NCI-H2196 (cell line): Measurements from ENCODE around the gene FHOD1.

Source experiments
- DNase-seq: peaks from one replicate; lab custom pipeline; 2025; ENCODE audit not compliant: unreplicated experiment; lab: John Stamatoyannopoulos, UW

The FHOD1 gene

DNA sequence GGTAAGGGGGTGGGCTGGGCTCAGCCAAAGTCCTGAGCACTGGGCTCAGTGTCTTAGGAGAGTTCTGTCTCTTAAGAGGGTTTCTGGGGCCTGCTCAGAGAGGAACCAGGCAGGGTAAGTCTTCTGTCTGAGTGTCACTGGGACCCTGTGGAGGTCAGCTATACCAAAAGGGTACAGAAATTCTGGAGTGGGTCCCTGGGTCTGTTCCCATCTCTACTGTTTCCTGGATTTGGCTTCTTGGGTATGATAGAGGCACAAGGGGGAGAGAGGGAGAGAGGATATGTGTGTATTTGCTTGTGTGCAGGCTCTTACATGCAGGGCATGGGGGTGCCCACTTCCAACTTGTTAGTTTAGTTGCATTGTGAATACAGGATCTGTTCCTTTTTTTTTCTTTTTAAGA lies 53.7 kb downstream of the FHOD1 start:
- no peak for DNase-seq

DNA sequence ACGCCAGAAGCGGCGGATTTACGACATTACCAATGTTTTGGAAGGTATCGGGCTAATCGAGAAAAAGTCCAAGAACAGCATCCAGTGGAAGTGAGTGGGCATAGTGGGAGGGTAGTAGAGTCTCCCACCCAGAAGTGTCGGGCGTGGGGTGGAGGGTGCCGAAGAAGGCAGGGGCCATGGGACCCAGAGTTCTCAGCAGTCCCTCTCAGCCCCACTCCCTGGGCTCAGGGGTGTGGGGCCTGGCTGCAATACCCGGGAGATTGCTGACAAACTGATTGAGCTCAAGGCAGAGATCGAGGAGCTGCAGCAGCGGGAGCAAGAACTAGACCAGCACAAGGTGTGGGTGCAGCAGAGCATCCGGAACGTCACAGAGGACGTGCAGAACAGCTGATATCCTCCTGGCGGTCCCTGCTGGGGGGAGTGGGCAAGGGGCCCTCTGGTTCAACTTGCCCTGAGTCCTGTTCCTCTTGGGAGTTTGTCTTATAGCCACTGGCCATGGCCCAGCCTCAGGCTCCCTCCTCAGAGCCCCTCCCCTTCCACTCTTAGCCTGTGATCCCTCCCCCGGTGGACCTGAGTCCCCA lies 54.4 kb downstream of the FHOD1 start:
- no peak for DNase-seq

DNA sequence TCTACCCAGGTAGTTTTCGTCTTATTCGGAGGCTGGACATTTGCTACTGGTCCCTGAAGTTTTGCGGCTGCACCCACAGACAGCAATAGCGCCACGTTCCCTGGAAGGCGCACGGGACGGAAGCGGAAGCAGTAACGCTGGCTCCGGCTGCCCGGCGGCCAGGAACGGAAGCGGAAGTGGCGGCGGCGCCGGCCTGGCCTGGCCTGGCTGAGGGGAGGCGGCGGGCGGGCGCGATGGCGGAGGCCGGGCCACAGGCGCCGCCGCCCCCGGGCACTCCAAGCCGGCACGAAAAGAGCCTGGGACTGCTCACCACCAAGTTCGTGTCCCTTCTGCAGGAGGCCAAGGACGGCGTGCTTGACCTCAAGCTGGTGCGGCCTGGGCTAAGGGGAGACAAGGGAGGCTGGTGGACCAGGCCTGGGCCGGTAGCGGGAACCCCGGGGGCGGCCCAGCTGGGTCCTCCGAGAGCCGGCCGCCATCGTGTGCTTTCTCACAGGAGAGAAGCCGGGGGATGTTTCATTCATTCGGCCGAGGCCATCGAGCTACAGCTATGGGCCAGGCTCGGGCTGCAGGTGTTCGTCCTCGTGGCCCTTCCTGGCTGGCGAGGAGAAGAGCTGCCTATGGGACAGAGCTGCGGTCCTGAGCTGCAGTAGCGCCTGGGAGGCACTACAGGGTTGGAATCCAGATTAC lies 55.1 kb downstream of the FHOD1 start, which contains the start of gene E2F4:
E2F4 (plus strand) TSS at position 161 of the 687 bp plus-strand sequence; CDS start at position 234, 73 bp downstream.
- peak; percentile 74 for DNase-seq

DNA sequence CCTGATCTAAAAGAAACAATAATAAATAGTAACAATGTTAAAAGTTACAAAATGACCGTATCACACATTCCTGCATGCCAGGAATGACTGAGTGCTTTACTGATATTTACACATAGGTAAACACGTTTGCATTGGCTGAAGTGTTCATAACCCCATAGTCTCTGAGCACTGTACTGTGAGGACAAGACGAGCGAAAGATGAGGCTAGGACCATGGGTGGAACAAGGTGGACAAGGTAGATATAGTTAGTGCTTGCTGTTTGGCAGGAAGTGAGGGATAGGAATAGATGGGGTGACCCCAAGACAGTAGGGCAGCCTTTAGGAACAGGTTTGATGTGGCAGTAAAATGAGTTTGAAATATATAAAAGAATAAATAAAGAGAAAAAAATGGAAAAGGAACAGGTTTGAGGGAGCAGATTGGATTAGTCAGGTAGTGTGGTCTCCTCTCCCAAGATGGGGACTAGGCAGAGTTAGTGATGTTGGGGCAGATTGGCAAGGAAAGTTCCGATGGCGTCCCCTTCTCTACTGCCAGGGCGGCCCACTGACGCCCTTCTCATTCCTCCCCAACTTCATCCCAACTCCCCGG lies 55.8 kb downstream of the FHOD1 start:
- DNase-seq = no peak

DNA sequence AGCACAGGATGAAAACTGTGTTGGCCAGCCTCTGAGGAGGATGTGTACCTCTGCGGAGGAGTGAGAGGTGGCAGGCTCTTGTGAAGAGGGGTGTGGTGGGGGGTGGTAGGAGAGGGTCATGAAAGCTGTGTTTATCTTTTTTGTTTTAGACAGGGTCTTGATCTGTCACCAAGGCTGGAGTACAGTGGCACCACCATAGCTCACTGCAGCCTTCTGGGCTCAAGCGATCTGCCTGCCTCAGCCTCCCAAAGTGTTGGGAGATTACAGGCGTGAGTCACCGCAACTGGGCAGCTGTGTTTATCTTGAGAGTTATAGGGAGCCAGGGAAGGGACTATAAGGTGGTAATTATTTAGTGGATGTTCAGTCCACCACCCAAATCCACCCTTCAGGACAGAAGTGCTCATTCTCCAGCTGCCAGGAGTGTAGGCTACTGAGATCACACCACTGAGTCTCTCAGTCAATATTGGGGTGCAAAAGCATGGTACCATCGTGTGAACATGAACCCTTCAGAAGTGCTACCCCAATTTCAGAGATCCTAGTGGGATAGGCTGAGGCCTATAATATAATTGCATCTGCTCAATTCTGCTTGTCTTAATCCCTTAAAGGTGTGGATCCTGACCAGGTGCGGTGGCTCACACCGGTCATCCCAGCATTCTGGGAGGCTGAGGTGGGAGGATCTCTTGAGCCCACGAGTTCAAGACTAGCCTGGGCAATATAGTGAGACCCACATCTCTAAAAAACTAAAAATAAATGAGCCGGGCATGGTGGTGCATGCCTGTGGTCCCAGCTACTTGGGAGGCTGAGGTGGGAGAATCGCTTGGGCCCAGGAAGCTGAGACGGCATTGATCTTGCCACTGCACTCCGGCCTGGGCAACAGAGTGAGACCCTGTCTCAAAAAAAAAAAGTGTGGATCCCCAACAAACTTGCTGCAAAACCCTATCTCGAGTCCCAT lies 56.6 kb downstream of the FHOD1 start:
- DNase-seq = no peak

DNA sequence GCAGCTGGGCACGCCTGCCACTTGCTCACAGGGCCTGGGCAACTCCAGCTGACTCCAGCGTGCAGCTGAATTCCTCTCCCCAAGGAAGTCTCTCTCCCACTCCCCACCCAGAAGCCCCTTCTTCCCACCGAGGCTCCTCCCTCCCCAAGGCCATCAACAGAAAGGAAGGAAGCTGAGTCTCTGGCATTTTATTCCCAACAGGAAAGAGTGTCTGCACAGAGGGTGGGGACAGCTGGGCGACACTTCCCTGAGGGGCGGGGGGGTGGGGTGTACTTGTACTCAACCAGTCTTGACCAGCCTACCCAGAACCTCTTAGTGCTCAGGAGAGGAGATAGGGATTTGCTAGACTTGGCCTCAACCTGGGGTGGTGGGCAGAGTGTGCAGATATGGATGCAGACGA lies 57.2 kb downstream of the FHOD1 start, which contains the start of gene EXOC3L1:
EXOC3L1 (minus strand) TSS at position 96 of the 400 bp plus-strand sequence. CDS start 460 bp downstream, outside the sequence.
- DNase-seq = no peak

DNA sequence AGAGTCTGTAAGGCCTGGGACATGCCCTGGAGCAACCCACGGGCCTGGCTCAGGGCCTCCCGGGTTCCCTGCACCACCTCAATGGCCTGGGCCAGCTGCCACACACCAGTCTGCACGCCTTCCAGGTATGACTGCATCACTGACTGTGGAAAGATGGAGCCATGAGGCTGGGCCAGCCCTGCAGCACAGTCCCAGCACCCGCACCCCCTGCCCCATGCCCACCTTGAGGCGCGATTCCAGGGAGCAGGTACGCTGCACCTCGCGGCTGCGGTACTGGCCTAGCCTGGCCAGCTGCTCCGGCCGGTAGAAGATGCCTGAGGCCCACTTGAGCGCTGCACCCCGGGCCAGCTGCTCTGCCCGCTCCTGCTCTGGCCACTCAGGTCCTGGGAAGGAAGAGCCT lies 58.5 kb downstream of the FHOD1 start:
- no peak for DNase-seq

DNA sequence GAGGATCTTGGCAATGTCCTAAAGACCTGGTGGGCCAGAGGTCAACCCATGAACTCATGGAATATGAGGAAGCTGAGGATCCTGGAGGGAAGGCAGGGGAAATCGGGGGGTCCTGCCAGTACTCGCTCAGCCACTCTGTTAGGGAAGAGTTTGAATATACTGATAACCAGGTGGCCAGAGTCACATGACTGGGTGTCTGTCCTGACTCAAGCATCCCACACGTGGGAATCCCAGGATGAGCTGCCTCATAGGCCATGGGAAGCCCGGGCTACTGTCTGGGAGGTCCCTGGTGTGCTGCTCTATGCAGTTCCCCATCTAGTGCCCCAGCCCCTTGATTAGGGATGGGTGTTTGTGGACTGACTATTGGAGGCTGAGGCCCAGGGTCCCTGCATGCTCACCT lies 59.0 kb downstream of the FHOD1 start:
- no peak for DNase-seq

DNA sequence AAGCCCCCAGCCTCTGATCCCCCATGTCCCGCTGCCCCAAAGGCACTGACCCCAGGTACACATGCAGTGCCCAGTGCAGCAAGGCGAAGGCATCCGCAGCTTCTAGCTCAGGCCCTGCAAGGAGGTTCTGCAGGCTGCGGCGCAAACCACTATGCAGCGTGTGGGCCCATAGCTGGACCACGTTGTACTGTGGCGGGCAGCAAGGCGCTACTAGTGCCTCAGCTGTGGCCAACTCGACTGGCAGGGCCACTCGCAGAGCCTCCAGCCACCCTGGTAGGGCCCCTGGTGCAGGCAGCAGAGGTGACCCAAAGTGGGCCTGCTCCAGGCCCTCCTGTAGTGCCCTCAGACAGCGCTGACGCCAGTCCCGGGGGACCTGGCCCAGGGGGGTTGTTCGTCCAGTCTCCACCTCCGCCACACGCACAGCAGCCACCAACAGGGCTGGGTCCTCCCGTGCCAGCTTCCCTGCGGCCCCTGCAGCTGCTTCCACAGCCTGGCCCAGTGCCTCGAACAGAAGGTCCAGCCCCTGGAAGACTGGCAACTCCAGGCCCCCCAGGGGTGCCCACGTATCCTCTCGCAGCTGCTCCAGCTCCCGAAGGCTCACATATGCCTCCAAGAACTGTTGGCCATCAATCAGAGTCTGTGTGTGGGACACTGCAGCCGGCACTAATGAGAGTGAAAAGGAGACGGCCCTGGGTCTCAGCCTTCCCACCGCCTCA lies 59.9 kb downstream of the FHOD1 start:
- no peak for DNase-seq

DNA sequence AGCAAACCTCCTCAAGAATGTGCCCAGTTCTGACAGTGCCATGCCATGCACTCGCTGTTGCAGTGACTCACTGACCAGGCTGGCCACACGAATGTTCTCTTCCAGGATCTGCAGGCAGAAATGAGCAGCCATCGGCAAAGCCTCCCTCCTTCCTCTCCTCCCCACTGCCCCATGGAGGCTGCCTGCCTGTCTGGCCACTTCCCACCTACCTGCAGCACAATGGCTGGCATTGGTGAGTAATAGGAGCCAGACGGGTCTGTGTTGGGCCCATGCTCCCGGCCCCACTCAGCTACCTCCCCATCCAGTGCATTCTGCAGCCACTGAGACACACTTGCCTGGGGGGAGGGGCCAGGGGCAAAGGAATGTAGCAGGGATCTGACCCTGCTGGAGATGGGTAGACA lies 60.7 kb downstream of the FHOD1 start:
- DNase-seq = no peak

DNA sequence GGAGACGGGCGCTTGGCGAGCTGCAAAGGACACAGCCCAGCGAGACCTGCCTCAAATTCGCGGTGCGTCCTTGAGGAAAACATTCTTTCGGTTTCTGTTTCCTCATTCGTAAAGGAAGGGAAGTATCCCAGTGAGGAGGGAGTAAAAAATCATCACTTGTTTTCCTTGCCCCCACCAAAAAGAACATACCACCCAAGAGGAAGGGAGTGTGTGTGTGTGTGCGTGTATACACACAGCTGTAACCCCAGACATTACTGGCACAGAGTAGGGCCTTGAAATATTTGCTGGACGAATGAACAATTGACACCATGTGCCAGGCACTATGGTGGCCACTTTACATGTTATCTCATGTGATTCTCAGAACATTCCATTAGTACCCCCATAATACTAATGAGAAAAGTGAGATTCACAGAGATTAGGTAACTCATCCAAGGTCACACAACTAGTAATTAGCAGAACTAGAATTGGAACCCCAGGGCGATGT lies 61.6 kb downstream of the FHOD1 start:
- no peak for DNase-seq

DNA sequence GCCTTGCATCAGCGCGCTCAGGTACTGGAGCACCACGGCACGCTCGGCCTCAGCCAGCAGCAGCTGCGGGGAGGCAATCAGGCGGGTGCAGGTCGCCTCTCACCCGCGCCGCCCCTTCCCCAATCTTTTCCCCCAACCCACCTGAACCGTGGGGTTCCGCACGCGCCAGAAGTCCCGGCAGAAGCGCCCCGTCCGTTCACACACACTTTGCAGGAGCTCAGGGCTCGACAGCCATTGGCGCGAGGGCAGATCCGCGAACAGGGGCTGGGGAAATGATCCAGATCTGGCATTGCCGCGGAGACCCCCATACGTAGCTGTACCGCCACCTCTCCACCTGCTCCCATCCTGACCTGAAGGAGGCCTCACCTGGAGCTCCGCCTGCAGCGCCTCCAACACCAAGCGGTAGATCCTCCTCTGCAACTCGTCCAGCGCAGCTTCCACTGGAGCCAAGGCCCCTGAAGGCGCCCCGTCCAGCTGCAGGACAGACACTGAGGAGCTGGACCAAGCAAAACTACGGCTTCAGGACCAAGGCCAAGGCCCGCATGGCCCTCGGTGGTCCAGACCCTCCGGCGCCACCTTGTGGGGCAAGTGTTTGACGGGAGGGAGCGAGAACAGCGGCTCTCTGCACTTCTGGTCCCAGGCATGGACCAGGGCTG lies 62.2 kb downstream of the FHOD1 start:
- DNase-seq = peak; percentile 66

DNA sequence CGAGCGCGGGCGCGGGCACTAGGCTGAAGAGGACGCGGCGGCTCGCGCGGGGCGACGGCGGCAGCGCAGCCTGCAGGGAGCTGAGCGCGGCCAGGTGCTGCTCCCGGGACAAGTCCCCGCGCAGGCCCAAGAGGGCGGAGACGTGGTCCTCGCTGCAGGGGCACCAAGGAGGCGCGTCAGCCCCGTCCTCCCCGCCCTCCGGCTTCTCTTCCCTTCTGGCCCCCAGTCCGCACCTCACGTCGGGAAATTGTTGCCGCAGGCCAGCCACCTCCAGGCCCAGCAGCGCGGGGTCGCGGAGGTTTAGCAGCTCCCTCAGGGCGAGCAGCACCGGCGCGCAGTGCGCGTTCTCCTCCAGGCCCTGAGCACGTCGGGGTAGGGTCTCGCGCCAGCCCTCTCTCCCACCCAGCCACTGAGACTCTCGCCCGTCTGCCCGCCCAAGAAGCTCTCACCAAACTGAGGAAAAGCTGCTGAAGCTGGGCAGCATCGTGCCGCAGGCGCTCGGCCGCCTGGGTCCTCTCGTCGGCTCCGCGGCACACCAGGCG lies 62.8 kb downstream of the FHOD1 start:
- peak; percentile 35 for DNase-seq

DNA sequence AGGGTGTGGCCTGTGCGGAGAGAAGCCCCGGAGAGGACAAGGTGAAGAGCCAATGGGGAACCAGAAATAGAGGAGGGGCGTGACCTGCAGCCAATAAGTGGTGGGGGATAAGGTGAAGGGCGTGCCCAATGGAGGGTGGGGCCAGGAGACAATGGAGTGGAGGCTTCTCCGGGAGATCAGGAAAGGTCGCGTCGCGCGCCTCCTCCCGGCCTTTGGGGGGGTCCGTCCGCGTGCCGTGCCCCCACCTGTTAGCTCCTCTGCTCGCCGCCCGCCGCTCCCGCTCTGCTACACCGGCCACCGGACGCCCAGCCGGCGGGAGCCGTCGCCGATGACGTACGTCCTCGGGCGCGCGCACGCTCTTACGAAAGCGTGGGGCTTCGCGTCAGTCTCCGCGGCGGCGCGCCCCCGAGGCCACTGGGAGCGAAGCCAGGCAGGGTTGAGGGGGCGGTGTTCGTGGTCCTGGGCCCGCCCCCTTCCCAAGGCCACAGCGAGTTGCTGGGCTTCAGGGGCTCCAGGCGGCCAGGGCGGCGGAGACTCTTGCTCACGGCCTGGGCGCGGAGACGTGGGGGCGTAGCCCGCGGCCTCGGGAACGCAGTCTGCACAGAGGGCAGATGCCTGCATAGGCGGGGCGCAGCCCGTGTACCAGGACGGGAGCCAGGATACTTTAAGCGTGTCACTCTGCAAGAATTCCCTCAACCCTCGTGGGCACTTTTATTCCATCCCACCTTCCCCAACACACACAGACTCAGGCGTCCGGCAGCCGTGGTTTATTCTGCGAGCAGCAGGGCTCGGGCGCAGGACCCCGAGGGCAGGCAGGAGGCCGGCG lies 63.4 kb downstream of the FHOD1 start, which contains the start of gene MATCAP1:
MATCAP1 (minus strand) TSS at position 337 of the 826 bp plus-strand sequence. CDS start 3,353 bp downstream, outside the sequence.
- DNase-seq = peak; percentile 88

DNA sequence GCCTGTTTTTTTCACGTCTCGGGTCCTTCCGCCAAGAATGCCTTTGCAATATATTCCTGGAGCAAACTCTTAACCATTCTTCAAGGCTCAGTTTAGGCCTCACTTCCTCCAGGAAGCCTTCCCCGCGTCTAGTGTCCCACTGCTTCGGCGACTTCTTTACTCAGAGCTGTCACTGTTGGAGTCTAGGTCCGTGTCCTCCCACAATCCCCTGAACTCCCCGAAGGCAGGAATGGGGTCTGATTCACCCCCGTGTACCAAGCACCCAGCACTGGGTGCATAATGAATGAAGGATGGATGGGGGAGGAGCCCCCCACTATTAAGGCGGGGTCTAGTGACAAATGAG lies 64.0 kb downstream of the FHOD1 start:
- DNase-seq = no peak

DNA sequence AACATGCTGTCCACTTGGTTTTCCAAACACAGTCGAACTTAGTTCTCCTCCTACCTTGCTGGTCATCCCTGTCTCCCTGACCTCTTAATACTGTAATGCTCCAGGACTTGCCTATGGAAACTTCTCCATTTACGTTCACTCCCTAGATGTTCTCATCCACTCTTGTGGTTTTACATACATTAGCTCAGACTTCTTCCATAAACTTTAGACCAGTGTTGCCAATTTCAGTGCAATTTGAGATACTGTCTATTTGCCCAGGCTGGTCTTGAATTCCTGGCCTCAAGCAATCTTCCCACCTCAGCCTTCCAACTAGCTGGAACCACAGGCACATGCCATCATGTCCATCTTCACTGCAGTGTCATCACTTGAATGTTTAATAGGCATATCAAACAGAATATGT lies 65.0 kb downstream of the FHOD1 start:
- DNase-seq = no peak

DNA sequence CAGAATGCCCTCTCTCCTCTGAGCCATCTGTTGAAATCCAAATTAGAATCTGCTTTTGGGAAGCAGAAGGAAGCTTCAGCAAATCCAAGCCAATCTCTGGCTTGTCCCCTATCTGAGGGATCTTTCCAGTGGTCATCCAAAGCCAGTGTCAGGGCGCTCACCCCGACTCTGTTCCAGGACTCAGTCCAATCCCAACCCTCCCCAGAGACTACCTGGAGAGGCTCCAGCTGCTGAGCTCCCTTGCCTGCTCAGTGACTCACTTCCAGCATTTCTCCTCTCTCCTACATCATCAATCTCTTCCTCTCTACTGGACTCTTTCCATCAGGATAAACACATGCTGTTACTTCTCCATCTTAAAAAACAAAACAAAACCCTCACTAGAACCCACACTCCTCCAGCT lies 65.9 kb downstream of the FHOD1 start:
- DNase-seq = no peak

DNA sequence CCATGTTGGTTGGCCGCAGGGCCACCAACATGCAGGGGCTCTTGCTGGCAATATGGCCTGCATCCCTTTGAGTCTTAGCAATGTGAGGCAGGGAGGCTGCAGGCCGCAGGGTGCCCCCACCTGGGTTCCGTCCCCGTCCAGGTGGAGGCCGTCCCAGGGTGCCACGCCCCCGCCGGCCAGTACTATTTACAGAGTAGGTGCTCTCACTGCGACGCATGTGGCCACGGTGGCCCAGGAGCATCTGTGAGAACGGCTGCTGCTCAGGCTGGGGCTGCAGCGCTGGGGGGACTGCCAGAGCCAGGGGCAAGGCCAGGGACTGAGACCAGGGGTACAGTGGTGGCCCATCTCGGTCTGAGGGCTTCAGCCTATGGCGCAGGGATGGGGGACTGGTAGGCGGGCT lies 67.1 kb downstream of the FHOD1 start:
- DNase-seq = no peak
